Activated CD4-positive, CD25-positive, alpha-beta regulatory T cell treated with anti-CD3 and anti-CD28 coated beads, Interleukin-2, amount 50 U/mL, for 72 hours (primary cell): ENCODE results near the gene EPN2.
A peak's percentile ranks its signal among the peaks of the same experiment; 100 is the strongest.

Source experiments
- DNase-seq: peaks from one replicate; pipeline ENCODE4 v3.0.0; 2021

EPN2 gene

GRCh38 chr17:19332371-19333131, 95.4 kb downstream of the EPN2 start:
- DNase-seq, result no peak

- peak; percentile 9 for DNase-seq
These were observed 95.9 kb downstream of the EPN2 start for GRCh38 chr17:19333132-19333440.

DNA sequence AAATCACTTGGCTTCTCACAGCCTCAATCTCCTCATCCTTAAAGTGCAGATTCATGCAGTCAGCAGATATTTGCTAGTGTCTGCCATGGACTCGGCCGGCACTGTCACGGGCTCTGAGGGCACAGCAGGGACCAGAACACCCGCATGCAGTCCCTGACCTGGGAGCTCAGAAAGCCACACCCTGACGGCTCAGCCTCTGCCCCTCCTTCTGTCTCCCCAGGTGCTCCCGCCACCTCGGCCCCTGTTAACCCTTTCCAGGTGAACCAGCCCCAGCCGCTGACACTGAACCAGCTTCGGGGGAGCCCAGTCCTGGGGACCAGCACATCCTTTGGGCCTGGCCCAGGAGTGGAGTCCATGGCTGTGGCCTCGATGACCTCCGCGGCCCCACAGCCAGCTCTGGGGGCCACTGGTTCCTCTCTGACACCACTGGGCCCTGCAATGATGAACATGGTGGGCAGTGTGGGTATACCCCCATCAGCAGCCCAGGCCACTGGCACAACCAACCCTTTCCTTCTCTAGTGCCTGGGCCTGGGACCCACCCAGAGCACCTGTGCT, 96.6 kb downstream of the EPN2 start:
- DNase-seq, result no peak

- peak; percentile 17 for DNase-seq
These were observed 97.2 kb downstream of the EPN2 start for GRCh38 chr17:19334331-19334730.

GRCh38 chr17:19335951-19336631, 98.9 kb downstream of the EPN2 start:
- DNase-seq, result peak; percentile 28

DNA sequence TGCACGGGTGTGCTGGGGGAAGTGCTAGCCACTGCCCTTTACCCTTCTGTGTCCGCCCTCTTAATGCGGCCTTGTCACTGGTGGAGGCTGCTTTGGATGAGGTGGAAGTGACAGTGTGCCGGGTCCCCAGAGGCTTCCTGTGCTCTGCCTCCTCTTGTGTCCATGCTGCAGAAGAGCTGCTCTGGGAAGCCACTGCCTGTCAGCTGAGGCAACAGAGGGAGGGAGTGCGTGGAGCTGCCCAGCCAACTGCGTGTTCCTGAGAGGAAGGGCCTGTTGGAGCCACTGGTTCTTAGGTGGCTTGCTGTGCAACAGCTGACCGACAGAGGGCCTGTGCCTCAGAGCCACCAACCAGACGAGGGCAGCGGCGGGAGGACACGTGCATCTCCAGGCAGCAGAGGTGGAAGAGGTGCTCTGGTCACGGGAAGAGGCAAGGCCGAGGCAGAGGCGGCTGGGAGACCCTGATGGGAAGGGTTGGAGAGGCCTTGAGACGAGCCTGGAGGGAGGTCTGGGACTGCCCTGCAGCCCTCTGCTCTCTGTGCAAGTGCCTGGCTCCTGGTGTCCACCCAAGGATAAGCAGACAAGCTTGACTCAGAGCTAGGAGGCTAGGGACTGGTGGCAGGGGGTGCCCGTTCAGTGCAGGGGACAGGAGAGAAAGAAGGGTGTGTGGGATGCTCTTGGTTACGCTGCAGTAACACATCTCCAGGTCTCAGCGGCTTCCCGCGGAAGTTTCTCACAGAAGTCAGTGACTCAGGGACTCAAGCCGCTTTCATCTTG, 100.0 kb downstream of the EPN2 start:
- DNase-seq, result peak; percentile 25

DNA sequence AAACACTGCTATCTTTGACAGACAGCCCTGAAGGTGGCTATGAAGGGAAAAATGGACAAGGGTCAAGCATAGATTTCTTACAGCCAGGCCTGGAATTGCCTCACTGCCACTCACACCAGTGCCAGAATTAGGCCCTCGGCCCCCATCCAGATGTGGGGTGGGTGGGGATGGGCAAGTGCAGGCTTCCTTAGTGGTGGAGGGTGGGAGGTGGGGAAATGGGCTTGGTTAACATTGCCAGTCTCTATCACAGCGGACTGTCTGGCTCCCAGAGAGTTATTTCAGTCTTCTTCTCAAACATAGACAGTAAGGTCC, 100.5 kb downstream of the EPN2 start:
- DNase-seq, result no peak

DNA sequence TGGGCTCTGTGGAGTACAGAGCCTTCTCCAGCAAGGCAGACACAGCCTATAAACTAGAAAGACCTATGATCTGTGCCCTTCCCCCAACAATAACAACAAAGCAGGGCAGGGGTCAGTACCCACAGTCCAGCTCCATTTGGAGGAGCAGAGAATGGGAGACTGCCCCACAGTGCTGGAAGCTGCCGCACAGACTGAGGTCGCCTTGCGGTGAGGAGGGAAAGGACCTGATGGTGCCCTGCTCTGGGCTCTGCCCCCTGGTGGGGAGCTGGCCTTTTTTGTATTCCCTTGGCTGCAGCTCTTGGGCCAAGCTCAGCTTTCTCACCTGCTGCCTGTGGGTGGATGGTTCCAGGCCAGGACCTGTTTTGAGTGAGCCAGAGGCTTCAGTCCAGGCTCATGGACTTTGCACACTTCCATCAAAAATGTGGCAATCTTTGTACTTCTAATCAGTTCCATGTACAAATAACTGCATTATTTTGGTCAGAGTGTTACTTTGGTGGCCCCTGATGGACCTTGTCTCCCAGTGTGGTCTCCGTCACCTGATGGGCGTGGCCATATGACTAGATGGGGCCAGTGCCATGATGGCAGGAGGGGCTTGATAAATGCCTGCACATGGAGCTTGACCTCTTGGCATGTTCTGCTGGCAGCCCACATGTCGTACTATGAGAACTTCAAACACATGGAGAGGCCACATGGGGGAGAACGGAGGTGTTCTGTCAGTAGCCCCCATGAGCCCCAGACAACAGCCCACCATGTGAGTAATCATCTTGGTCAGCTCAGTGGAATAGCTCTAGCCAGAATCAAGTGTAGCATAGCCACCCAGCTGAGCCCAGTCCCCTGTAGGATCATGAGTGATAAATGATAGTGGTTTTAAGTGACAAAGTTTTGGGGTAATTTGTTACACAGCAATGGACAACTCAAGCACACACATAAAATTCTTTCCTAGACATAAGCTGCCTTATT, 101.1 kb downstream of the EPN2 start:
- DNase-seq, result peak; percentile 53

DNA sequence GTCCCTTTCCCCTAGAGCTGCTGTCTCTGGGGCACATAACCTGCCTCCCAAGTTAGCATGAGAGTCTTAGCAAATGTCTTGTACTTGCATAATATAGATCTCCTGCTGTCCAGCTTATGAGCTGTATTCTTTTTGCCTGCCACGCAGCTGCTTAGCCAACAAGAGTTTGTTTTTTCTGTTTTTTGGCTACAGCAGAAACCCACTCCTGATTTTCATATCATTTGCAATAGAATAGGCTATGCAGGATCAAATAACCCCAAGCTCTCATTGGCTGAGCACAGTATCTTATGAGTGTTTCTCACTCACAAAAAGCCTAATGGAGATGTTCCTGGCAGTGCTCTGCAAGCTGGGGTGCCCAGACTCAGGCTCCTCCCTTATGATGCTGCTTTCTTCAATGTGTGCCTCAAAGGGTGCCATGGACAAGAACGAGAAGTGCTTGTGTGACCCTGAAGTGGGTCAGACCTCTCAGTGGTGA, 102.2 kb downstream of the EPN2 start:
- peak; percentile 9 for DNase-seq

- peak; percentile 28 for DNase-seq
These were observed 104.1 kb downstream of the EPN2 start for GRCh38 chr17:19341211-19341631.

GRCh38 chr17:19341641-19342610, 104.8 kb downstream of the EPN2 start:
- peak; percentile 24 for DNase-seq

- peak; percentile 23 for DNase-seq
These were observed 105.6 kb downstream of the EPN2 start for GRCh38 chr17:19342611-19343255.

- peak; percentile 5 for DNase-seq
These were observed 106.1 kb downstream of the EPN2 start for GRCh38 chr17:19343256-19343630.

GRCh38 chr17:19343671-19344151, 106.5 kb downstream of the EPN2 start:
- DNase-seq, result peak; percentile 19

DNA sequence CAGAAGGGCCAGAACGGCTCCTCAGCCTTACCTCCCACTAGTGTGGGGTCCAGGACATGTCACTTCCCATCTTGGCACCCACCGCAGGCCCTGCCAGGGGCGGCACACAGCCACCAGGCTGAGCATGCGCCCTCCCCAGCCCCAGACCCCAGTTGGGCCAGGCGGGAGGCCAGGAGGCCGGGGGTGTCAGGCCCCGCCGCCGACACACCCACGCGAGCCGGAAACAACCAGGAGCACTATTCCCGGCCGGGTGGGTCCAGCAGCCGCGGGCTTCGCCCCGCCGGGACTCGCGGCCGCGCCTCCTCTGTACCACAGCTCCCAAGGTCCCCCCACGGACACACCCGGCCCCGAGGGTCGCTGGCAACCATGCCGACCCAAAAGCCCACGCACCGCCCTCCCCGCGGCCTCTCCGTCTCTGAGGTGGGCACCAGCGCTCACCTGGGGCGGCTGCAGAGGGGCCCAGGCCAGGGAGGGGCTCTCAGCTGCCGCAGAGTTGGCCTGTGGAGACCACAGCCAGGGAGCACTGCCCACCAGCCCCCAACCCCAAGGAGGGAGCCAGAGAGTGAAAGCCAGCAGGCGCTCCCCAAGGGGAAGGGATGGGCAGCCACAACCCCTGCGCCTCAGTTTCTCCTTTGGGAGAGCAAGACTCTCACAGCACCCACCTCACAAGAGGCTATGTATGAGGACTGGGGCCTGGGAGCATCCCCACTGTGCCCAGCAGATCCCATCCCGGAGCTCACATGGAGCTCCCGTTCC, 107.3 kb downstream of the EPN2 start:
- DNase-seq, result peak; percentile 27

- DNase-seq, result peak; percentile 22
These were observed 107.9 kb downstream of the EPN2 start for GRCh38 chr17:19345067-19345460.

DNA sequence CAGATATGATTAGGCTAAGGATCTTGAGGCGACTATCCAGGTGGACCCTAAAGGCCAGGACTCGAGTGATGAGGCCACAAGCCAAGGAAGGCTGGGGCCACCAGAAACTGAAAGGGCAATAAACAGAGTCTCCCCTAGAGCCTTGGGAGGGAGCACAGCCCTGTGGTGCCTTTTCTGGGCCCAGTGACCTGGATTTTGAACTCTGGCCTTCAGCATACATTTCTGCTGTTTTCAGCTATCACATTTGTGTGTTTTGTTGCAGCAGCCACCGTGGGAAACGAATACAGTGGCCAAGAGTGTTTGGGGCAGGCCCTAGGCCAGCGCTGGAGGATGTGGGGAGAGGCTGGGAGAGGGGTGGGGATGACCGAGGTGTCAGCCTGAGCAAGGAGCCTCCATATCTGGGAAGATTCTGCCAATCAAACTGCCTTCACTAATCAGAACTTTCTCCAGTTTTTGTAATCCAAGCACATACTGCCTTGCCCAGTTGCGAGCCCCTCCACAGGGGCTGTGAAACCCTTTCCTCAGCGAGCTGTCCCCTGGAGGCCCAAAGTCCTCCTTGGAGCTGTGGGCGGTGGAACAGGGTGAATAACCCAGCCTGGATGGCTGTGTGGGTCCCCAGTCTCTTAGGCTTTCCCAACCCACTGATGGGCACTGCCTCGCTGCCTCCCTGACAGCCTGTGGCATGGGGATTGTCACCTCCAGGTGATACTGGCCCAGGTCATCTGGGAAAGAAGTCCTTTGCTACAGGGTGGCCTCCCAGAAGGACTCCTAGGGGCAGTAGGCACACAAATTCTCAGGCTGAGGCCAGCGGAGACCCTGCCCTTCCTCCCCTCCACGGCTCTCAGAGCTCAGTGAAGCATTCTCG, 108.6 kb downstream of the EPN2 start:
- DNase-seq, result peak; percentile 7
